GM19455 (cell line): Measurements from ENCODE around the gene SDHA.
A peak's percentile ranks its signal among the peaks of the same experiment; 100 is the strongest.
"Not testable (repeated sequence)": the region's sequence is repeated elsewhere in the genome, so short reads cannot be mapped to it uniquely, and the experiment has no call there.

ENCODE experiments used
- ATAC-seq: cut with Tn5 transposase; IDR thresholded peaks from one replicate; pipeline ENCODE4 v1.9.1; 2021; ENCODE audit not compliant: unreplicated experiment

SDHA gene

GRCh38 chr5:218457-219291 lies 554 bp downstream of the SDHA start:
- ATAC-seq: peak; percentile 28

- no peak for ATAC-seq
These were observed 1.3 kb downstream of the SDHA start for GRCh38 chr5:219460-219863.

- no peak for ATAC-seq
These were observed 1.9 kb downstream of the SDHA start for GRCh38 chr5:219991-220390.

GRCh38 chr5:222951-223715 lies 5.0 kb downstream of the SDHA start:
- not testable (repeated sequence) for ATAC-seq

- no peak for ATAC-seq
These were observed 5.7 kb downstream of the SDHA start for GRCh38 chr5:223791-224190.

- no peak for ATAC-seq
These were observed 7.2 kb downstream of the SDHA start for GRCh38 chr5:225334-225733.

GRCh38 chr5:227375-227774 lies 9.3 kb downstream of the SDHA start:
- not testable (repeated sequence) for ATAC-seq

- no peak for ATAC-seq
These were observed 10.8 kb downstream of the SDHA start for GRCh38 chr5:228886-229285.

GRCh38 chr5:230711-231110 lies 12.6 kb downstream of the SDHA start:
- ATAC-seq: no peak

GRCh38 chr5:231661-232060 lies 13.5 kb downstream of the SDHA start:
- ATAC-seq: no peak

GRCh38 chr5:233426-233825 lies 15.3 kb downstream of the SDHA start:
- ATAC-seq: not testable (repeated sequence)

- ATAC-seq: no peak
These were observed 16.3 kb downstream of the SDHA start for GRCh38 chr5:234450-234849.

GRCh38 chr5:235527-235926 lies 17.4 kb downstream of the SDHA start:
- not testable (repeated sequence) for ATAC-seq

GRCh38 chr5:237931-238330 lies 19.8 kb downstream of the SDHA start:
- not testable (repeated sequence) for ATAC-seq

GRCh38 chr5:240550-240949 lies 22.4 kb downstream of the SDHA start:
- not testable (repeated sequence) for ATAC-seq

GRCh38 chr5:241045-241669 lies 23.0 kb downstream of the SDHA start:
- not testable (repeated sequence) for ATAC-seq

- not testable (repeated sequence) for ATAC-seq
These were observed 25.7 kb downstream of the SDHA start for GRCh38 chr5:243683-244367.

GRCh38 chr5:245717-246116 lies 27.6 kb downstream of the SDHA start:
- ATAC-seq: not testable (repeated sequence)

GRCh38 chr5:250396-250795 lies 32.3 kb downstream of the SDHA start:
- ATAC-seq: not testable (repeated sequence)

- ATAC-seq: not testable (repeated sequence)
These were observed 32.9 kb downstream of the SDHA start for GRCh38 chr5:251016-251415.

- not testable (repeated sequence) for ATAC-seq
These were observed 33.4 kb downstream of the SDHA start for GRCh38 chr5:251538-251937.
